Activated naive CD4-positive, alpha-beta T cell treated with Interleukin-2 at 50 U/mL for 16 hours (primary cell): ENCODE data around the gene DNASE1L3.
A peak's percentile ranks its signal among the peaks of the same experiment; 100 is the strongest.
"Not testable (repeated sequence)": the region's sequence is repeated elsewhere in the genome, so short reads cannot be mapped to it uniquely, and the experiment has no call there.

Source experiments
- DNase-seq: peaks from one replicate; pipeline ENCODE4 v3.0.0-alpha.2; 2020

The DNASE1L3 gene

GRCh38 chr3:58234516-58234931 lies 23.8 kb upstream of the DNASE1L3 start:
- no peak for DNase-seq

- no peak for DNase-seq
Measured at GRCh38 chr3:58231666-58232065, 20.9 kb upstream of the DNASE1L3 start.

GRCh38 chr3:58230876-58231552 lies 20.2 kb upstream of the DNASE1L3 start:
- DNase-seq: no peak

- DNase-seq: not testable (repeated sequence)
Measured at GRCh38 chr3:58227933-58228332, 17.2 kb upstream of the DNASE1L3 start.

- DNase-seq: no peak
Measured at GRCh38 chr3:58223855-58224254, 13.1 kb upstream of the DNASE1L3 start.

- no peak for DNase-seq
Measured at GRCh38 chr3:58222161-58222724, 11.5 kb upstream of the DNASE1L3 start.

GRCh38 chr3:58218904-58219303 lies 8.1 kb upstream of the DNASE1L3 start:
- no peak for DNase-seq

GRCh38 chr3:58217209-58217811 lies 6.5 kb upstream of the DNASE1L3 start:
- peak; percentile 53 for DNase-seq

- no peak for DNase-seq
Measured at GRCh38 chr3:58216496-58217195, 5.9 kb upstream of the DNASE1L3 start.

GRCh38 chr3:58215317-58216025 lies 4.7 kb upstream of the DNASE1L3 start:
- no peak for DNase-seq

GRCh38 chr3:58214484-58215316 lies 3.9 kb upstream of the DNASE1L3 start:
- DNase-seq: peak; percentile 37

GRCh38 chr3:58209933-58210332 lies 839 bp downstream of the DNASE1L3 start:
- DNase-seq: no peak

- DNase-seq: no peak
Measured at GRCh38 chr3:58207954-58208353, 2.8 kb downstream of the DNASE1L3 start.

GRCh38 chr3:58206406-58207011 lies 4.3 kb downstream of the DNASE1L3 start:
- no peak for DNase-seq

- DNase-seq: no peak
Measured at GRCh38 chr3:58205981-58206380, 4.8 kb downstream of the DNASE1L3 start.

GRCh38 chr3:58204720-58205119 lies 6.1 kb downstream of the DNASE1L3 start:
- DNase-seq: no peak

- DNase-seq: no peak
Measured at GRCh38 chr3:58203541-58203940, 7.2 kb downstream of the DNASE1L3 start.

- DNase-seq: no peak
Measured at GRCh38 chr3:58202917-58203360, 7.8 kb downstream of the DNASE1L3 start.

- not testable (repeated sequence) for DNase-seq
Measured at GRCh38 chr3:58201451-58201850, 9.3 kb downstream of the DNASE1L3 start.

- DNase-seq: no peak
Measured at GRCh38 chr3:58200846-58201355, 9.9 kb downstream of the DNASE1L3 start.

- no peak for DNase-seq
Measured at GRCh38 chr3:58200121-58200709, 10.6 kb downstream of the DNASE1L3 start.
